Neural progenitor cell (in vitro differentiated cells): ENCODE data around the gene CCDC142.

Source experiments
- EZH2phosphoT487 ChIP-seq: fragments of 200-600 bp; sonication (generic); IDR thresholded peaks from 2 replicates; pipeline ENCODE4 v1.6.1; 2017; ENCODE audit warnings: antibody characterized with exemption
- TF ChIP-seq, protein P1 (sequence below): fragments of 200-600 bp; sonication (generic); IDR thresholded peaks from 2 replicates; pipeline ENCODE4 v1.5.1; 2017; ENCODE audit warnings: antibody characterized with exemption, mild to moderate bottlenecking

DNA sequence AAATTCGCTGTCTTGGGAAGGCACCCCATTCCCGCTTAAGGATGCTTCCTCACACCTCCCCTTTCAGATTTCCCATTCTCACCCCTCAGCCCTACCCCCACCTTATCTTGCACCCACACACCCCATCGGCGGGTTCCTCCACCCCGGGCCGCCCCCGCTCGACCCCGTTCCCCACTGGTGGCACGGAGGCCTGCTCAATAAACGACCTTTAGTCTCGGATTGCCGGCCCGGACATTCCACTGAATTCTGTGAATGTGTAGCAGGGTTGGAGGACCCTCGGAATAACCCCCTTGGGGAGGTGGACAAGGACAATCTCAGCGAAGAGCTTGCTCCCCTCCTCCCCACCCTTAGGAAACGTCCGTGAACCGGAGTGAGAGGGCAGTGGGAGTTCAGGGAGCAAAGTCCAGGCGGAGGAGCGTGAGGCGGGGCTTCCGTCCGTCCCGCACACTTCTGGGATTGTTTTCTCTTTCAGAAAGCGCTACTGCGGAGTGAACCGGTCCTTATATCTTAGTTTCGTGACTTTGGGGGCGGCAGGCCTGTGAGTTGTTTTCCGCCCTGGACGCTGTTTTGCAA is 19.4 kb upstream of the CCDC142 start:
- TF ChIP-seq, protein P1, sequence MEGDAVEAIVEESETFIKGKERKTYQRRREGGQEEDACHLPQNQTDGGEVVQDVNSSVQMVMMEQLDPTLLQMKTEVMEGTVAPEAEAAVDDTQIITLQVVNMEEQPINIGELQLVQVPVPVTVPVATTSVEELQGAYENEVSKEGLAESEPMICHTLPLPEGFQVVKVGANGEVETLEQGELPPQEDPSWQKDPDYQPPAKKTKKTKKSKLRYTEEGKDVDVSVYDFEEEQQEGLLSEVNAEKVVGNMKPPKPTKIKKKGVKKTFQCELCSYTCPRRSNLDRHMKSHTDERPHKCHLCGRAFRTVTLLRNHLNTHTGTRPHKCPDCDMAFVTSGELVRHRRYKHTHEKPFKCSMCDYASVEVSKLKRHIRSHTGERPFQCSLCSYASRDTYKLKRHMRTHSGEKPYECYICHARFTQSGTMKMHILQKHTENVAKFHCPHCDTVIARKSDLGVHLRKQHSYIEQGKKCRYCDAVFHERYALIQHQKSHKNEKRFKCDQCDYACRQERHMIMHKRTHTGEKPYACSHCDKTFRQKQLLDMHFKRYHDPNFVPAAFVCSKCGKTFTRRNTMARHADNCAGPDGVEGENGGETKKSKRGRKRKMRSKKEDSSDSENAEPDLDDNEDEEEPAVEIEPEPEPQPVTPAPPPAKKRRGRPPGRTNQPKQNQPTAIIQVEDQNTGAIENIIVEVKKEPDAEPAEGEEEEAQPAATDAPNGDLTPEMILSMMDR: no peak
- no peak for TF ChIP-seq EZH2phosphoT487
